Occipital lobe (tissue), 2 donors: ENCODE results near the gene PIEZO2. TPM values are rescaled to one million over a fixed set of nuclear protein-coding genes. Genes with fewer than 3 reads are reported as not detected.

Experiments used
- DNase-seq: peaks from one replicate; lab custom pipeline; 2025; lab: John Stamatoyannopoulos, UW
- total RNA-seq: library from RNA; depleted of rRNA; stranded (reverse); fragments of >200 nt; gene quantifications from one replicate; pipeline ENCODE4 v1.2.3, GENCODE V29; 2014

Gene PIEZO2
- total RNA-seq, 1 donor from 2014 or later, result 8.0 TPM

DNA sequence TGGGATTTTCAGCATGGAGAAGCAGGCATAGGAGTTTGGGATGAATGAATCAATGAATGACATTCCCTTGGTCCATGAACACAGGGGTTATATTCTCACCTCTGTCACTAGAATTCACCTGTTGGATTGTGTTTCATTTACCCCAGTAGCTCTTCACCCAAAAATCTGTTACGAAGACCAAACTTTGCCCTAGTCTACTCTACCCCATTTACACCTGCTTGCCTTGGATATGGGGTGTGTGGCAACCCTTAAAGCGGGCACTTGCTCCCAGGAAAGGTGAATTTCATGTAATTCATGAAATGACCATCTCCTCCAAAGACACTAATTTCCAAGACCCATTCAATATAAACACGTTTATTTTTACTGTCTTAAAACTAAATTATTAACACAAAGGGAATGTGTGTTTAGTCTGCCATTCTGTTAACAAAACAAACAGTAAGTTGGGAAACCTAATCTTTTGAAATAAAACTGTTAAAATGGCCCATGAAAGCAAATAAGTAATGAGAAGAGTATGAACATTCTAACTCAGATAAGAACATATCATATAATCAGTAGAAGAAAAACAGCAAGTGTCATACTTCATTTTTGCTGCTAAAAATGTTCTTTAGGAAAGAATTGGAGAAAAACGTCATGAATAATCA, 355.5 kb downstream of the PIEZO2 start:
- no peak for DNase-seq

DNA sequence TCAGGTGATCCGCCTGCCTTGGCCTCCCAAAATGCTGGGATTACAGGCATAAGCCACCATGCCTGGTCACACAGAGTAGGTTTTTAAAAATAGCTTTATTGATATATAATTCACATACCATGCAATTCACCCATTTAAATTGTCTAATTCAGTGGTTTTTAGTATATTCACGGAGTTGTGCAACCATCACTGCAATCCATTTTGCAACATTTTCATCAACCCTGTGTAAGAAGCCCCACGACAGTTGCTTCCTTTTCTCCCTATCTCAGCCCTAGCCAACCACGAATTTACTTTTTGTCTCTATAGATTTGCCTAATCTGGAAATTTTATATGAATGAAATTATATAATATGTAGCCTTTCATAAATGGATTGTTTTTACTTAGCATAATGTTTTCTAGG, 357.2 kb downstream of the PIEZO2 start:
- DNase-seq, result no peak

DNA sequence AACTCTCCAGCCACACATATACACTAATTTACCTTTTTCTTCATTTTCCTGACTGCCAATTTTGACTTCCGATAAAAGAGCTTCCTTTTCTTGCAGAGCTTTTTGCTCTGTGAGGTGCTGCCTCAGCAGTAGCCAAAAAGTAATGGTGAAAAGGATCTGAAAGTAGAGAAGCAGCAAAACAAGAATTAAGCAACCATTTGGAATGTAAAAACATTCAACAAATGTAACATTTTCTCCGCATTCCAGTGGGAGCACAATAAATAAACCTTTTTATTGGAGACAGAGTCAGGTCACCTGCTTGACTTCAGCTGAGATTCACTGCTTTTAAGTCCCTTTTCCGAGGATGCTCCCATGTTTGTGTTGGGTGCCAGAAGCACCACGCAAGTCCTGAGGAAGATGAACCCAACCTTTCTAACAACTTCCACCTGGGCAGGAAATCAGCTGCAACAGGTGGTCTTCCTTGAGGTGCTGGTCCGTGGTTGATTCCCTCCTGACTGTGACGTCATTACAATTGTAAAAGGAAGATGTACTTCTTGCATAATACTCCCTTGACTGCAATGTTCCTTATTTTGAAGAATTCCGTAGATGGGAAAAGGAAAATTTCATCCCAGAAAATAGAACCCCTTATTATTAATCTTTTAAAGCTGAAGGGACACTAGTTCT, 358.1 kb downstream of the PIEZO2 start:
- no peak for DNase-seq

DNA sequence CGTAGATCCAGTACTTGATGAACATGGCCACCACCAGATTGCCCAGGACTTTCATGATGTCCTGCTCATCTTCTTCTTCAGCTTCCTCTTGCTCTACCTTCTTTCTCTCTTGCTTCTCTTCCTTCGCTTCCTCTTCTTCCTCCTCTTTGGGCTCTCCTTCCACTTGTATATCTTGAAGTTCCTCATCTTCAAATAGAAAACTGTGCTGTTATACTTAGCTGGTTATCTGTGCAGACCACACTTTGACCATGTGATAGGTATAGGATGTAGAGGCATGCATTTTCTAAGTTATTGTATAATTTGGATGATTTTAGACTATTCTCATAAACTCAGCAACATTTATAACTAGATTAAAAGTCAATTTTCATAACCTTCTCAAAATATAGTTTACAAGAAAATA, 360.2 kb downstream of the PIEZO2 start:
- DNase-seq, result no peak

DNA sequence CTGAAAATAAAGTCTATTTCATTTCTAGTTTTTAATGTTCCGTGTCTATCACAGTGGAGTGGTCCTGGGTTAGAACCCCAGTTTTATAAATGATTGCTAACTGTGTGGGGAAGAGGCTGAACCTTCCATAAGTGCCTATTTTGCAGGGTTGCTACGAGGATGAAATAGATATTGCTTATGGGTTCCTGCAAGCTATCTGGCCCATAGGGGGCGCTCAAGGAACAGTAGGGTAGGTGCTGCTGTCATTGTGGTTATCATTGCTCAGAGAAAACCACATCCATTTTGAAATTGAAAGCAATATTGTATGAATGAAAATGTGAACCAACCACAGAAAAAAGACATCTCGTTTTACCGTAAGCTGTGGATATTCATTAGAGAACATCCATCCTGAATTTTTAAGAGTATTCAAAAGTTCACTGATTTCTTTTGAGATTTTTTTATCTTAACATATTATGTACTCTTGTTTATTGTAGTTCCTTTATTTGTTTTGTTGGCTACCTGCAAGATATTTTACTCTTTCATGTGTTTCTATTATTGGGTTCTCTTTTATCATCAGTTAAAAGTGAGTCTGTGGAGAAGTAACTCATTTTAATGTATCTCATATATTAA, 362.0 kb downstream of the PIEZO2 start:
- no peak for DNase-seq

DNA sequence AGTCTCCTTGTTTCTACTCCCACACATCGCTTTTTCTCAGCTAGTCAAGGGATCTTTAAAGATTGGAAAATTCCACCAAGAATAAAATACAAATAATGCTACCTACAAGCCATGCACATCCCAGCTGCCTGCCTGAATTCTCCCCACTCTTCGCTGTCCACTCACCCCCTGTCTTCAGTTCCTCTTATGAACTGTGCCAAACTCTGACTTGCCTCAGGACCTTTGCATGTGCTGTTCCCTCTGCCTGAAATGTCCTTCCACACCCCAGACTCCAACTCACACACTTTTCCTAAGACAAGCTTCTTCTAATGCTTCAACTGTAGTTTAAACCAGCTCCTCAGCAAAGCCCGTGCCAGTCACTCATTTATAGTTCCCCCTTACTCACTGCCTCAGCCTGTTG, 363.6 kb downstream of the PIEZO2 start:
- no peak for DNase-seq

DNA sequence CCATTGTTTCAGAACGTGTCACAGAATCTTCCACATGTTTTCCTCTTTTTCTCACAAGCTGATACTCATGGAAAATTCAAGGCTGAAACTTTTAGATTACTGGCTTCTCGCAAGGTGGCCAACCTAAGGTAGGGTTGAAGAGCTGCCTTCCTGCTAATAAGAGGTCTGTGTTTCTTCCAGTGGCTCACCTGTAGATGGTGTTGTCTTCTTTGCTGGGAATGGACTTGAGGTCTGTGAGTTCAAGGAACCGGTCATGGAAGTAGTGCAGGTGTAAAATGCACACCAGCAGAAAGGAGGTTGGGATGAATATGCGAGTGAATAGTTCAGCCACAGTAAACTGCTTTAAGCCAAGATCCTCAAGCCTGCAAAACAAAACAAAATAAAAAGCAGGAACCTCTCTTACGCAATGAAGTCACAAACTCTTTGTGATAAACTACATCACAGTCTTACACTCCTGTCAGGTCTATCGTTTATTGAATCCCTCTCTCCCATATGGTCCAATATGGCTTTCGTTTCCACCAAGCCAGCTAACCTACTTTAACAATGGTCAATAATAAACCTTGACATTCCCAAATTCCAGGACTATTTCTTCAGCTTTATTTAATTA, 364.7 kb downstream of the PIEZO2 start:
- DNase-seq, result no peak

DNA sequence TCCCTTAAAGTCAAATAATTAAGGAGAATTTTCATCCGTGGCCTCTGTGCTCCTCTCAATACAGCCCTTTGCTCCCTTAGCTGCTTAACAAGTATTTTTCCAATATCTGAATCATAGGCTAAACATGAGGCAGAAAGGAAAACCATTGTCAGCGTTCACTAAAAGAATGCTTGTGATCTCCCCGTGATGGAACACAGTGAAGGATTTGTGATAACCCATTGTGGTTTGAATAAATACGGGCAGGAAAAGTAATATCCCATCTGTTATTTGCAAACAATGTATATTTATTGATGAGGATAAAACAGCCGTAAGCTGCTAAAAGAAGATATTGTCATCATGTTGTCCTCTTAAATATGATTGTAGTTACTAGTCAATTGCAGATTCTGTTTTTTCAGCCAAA, 365.4 kb downstream of the PIEZO2 start:
- DNase-seq, result no peak

DNA sequence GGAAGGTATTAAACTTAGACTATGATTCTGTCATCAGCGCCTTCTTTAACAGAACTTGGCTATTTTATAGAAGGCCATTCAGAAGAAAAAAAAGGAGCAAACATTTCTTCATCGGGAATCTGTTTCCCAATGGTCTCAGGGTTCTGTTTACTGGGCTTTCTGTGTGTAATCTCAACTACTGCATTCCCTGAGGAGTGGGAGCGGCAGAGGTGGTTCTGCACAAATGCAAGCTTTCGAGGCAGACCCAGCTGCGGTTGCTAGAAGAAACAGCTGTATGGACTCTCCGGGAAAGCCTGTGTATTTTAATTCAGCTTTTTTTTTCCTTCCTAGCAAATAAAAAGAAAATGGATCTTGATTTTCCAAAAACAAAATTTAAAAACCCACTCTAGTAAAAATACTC, 372.9 kb downstream of the PIEZO2 start:
- no peak for DNase-seq

DNA sequence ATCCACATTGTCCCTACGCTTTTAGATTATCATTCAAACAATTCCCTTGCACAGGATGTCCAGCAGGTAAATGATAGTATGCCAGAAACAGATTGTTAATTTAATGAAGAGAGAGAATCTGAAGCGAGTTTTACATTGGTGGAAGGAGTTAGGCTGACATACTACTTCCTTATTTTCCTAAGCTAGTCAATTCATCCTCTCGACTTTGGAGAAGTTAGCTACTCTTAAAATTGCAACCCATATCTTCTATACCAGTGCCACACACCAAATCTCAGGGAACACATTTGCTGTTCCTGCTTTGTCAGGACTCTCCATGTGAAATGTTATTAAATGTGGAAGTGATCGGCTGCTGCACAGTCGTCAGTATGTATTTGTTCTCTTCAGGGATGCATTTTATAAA, 374.3 kb downstream of the PIEZO2 start:
- no peak for DNase-seq

DNA sequence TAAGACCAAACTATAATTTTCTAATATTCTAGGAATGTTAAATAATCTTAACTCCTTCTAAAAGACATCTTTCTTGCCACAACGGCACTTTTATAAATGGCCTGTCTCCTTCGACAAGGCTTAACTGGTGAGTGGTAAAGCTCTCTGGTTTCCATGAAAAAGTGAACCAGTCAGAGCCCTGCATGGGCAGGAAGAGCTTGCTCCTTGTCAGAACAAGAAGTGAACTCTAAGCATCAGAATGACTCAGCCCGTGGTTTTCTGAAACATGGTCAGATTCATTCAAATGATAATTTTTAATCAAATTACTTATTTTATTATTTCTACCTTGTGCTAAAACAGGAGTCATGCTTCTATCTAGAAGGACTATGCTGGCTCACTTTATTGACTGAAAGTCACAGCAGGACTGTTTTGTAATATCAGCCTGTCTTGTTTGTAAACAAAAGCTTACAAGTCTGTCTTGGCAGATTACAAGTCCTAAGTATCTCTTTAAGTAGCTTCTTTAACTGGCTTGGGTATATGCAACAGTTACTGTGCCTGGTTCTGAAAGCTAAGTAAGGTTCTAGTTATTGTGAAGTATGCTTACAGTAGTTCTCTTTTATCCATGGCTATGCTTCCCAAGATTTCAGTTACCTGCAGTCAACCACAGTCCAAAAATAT, 378.2 kb downstream of the PIEZO2 start:
- no peak for DNase-seq

DNA sequence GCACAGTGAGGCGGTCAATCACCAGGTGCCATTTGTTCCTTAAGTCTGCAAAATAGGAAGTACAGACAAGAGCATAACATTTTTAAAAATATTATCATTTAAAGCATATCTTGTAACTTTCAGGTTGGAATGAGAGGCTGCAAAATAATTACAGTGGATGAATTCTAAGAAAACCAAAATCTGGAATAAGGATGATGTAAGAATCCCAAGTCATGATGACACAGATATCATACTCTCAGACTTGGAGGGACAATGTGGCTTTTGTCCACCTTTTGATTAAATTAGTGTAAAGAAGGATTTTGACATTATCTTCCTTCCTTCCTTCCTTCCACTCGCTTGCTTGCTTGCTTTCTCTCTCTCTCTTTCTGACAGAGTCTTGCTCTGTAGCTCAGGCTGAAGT, 379.1 kb downstream of the PIEZO2 start:
- DNase-seq, result no peak

DNA sequence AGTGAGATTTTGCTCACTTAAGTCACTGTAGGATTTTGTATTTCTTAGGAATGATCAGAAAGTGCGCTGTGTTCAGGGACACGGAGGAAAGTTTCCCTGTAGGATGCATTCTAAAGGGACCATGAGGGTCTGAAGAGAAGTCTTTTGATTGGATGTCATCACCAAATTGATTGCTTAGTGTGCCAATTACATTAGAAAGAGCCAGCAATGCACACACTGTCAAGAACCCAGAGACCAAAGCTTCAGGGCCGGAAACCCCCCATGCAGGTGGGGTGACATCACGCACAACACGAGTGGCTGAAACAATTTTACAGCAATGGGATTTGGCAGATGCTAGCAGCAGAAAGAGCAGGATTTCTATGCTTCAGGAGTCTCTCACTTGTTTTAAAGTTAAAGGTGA, 381.1 kb downstream of the PIEZO2 start:
- no peak for DNase-seq

DNA sequence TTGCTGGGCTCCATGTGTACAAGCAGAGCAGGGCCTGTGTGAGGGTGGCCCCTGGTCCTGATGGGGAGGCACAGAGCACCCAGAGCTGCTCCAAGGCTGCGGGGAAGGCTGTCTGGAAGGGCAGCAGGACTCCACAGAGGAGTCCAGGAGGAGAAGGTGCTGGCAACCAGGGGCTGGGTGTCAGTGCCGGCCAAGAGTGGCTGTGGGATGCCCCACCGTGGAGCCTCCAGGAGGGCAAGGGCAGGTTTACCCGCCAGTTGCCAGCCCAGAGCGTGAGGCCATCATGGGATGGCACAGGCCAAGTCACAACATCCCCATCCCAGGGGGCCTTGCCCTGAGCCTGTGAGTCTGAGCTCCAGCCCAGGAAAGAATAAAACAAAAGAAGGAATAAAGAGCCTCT, 381.7 kb downstream of the PIEZO2 start:
- no peak for DNase-seq

DNA sequence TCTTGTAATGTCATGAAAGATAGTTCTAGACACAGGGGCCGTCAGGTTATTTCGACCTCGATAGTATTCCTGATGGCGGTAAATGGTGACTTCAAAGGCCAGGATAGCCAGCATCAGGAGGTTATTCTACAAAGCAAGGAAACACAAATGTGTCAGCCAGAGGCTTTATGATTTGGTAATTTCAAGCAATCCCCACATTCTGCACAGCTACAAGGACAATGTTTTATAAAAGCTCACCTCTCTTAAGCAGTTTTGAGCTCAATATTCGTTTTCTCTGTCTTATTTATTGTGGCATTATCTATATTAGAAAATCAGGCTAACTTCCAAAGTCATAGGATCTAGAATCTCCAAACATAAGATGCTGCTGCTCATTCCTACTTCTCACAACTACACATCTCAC, 388.4 kb downstream of the PIEZO2 start:
- DNase-seq, result no peak

DNA sequence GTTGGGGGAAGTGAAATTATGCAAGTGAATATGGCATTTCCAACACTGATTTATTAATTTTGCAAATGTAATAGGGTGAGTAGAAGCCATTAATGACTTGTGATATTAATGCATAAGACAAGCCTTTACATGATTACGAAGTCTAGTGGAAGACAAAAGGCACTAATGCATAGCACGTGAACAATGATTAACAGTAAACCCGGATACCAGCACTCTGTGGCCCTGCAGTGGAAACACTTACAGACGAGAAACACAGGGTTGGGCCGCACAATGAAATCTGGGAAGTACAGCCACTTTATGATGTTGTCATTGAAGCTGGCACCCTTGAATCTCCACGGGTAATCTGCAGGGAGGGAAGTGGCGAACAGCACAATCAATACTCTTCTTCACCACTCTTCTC, 390.1 kb downstream of the PIEZO2 start:
- DNase-seq, result no peak

DNA sequence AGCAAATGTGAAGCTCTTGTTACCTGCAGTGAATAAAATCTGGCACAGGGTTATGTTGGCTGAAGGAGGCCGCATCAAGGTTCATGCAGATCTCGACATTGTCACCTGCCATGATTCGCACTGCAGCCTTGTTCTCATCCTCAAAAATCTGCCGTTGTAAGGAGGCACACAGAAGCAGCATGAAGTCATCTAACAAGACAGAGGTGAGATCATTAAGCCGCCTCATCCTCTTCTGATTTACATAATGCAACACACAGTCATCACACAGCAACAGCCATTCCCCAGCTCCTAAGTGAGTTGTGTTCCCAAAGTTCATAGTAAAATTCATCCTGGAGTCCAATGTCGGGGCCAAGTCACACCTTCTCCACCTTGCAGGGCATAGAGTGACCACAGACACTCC, 391.4 kb downstream of the PIEZO2 start:
- no peak for DNase-seq

DNA sequence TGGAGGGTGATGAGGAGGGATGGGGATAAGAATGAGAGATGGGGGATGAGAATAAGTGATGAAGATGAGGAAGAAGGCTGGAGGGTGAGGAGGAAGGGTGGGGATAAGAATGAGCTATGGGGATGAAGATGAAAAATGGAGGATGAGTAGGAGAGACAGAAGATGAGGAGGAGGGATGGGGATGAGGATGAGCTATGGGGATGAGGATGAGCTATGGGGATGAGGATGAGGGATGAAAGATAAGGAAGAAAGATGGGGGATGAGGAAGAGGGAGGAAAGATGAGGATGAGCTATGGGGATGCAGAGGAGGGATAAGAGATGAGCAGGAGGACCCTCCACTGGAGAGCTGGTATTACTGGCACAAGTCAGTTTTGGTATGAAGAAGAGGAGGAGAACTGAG, 392.0 kb downstream of the PIEZO2 start:
- no peak for DNase-seq

DNA sequence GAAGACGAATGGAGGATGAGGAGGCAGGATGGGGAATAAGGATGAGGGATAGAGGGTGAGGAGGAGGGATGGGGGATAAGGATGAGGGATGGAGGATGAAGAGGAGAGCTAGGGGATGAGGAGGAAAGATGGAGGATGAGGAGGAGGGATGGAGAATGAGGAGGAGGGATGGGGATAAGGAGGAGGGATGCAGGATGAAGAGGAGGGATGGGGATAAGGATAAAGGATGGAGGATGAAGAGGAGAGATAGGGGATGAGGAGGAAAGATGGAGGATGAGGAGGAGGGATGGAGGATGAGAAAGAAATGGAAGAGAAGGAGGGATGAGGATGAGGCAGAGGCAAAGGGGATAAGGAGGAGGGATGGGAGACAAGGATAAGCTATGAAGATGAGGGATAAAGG, 393.5 kb downstream of the PIEZO2 start:
- DNase-seq, result no peak

DNA sequence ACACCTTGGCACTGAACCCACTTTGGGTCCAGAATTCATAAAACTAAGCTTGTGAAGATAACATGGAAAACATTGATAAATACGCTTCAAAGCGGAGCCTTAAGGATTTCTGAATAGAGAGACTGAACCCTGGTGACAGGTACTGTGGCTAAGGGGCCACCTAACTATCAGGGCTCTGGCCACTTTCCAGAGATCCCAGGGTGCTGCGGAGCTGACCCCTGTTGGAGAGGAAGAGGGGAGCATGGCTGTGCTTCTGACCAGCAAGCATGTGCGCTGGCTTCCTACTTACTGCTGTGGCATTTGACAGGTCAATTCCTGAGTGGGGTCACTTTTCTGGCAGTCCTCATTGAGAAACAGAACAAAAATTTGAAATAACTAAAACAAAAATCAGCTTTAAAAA, 395.2 kb downstream of the PIEZO2 start:
- no peak for DNase-seq

DNA sequence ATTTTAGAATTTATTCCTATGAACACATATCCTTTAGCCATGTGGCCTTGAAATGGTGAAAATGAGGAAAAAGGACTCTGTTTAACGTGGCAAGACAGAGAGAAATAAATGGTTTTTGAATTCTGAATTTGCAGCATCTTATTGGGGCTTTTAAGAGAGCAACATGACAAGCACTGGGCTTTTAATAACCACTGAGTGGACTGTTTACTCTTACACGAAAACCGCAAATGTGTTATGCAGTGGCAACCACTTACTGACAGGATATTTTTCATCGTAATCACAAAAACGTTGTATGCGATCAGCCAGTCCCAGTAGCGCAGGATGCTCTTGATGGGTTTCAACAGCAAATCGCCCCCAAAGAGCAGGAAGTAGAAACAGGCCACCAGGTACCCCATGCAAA, 397.0 kb downstream of the PIEZO2 start:
- DNase-seq, result no peak

DNA sequence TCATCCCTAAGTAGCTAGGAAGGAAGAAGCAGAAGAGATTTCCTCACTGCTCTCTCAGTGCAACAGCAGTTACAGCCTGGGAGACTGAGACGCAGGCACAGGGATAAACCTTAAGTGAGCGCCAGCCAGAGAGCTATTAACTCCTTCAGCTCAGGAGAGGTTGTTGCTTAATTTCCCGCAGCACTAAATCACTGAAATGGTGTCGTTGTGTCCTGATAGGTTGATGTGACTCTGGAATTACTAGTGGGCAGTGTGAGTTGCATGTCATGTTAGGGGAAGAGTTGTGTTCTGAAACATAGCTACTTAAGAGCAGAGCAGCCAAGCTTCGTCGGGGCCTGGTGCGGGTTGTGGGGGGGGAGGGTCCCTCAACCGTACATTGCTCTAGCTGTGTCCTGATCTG, 397.7 kb downstream of the PIEZO2 start:
- no peak for DNase-seq
